AG09319 (cell line): ENCODE results near the gene ASB15.

ENCODE experiments used
- DNase-seq: peaks from one replicate; pipeline ENCODE4 v3.0.0-alpha.2; 2010; ENCODE audit warnings: low read depth; ENCODE audit errors: extremely low read depth
- TF ChIP-seq, protein P1 (sequence below): IDR thresholded peaks from 2 replicates; pipeline ENCODE4 v1.5.1; 2011; ENCODE audit warnings: low read depth, mild to moderate bottlenecking, inconsistent platforms, low read length, moderate library complexity

The ASB15 gene

DNA sequence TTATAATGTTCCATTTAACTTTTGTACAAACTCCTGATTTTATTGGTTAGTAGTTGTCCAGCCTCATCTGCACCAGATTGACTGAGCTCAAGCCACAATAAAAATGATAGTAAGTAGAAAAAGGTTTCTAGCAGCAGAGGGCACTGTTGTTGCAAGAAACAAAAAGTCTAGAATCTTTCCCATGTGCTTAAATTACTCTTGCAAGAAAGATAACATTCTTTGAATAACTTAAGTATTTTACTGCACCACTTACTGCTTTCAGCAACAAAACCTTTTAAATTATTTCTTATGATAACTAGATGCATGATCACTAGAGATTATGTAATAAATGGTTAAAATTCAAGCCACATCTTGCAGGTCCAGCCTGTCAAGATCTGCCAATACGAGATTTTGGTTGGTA is 81.1 kb downstream of the ASB15 start:
- TF ChIP-seq, protein P1, sequence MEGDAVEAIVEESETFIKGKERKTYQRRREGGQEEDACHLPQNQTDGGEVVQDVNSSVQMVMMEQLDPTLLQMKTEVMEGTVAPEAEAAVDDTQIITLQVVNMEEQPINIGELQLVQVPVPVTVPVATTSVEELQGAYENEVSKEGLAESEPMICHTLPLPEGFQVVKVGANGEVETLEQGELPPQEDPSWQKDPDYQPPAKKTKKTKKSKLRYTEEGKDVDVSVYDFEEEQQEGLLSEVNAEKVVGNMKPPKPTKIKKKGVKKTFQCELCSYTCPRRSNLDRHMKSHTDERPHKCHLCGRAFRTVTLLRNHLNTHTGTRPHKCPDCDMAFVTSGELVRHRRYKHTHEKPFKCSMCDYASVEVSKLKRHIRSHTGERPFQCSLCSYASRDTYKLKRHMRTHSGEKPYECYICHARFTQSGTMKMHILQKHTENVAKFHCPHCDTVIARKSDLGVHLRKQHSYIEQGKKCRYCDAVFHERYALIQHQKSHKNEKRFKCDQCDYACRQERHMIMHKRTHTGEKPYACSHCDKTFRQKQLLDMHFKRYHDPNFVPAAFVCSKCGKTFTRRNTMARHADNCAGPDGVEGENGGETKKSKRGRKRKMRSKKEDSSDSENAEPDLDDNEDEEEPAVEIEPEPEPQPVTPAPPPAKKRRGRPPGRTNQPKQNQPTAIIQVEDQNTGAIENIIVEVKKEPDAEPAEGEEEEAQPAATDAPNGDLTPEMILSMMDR: peak; percentile 55
- DNase-seq: peak; percentile 38

DNA sequence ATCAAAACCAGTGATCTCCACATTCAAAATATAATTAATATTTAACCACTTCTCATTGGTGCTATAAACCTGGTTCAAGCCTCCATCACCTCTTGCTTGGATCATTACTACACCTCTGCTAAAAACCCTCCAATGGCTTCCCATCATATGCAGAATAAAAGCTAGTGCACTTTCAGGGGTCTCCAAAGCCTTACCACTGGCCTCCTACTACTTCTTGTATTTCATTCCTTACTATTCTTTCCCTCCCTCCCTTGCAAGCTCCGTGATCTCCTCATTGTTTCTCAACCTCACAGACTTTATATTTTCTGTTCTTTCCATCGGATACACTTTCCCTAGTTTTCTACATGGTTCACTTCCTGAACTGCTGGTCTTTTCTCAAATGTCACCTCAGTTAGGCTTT is 85.5 kb downstream of the ASB15 start:
- TF ChIP-seq, protein P1: no peak
- no peak for DNase-seq

DNA sequence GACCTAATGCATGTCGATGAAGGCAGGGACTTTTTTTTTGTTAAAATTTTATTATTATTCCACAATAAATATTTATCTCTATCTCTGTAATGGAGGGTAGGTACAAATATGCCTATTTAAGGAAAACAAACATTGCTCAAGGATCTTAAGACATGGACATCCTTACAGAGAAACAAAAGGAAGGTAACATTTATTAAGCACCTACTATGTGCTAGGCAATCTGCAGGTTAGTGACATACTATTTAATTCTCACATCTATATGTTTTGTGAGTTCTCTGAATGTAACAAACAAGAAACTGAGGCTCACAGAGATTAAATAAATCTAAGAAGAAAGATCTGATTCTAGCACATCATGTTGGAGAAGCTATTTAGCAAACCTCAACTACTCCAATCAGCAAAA is 86.1 kb downstream of the ASB15 start:
- TF ChIP-seq, protein P1: no peak
- no peak for DNase-seq
